ENCODE data around the gene SPDYE16. TPM values are rescaled to one million over a fixed set of nuclear protein-coding genes. Genes with fewer than 3 reads are reported as not detected.
A peak's percentile ranks its signal among the peaks of the same experiment; 100 is the strongest.
"Not testable (repeated sequence)": the region's sequence is repeated elsewhere in the genome, so short reads cannot be mapped to it uniquely, and the experiment has no call there.

SPDYE16 gene
- total RNA-seq, 1 donor from 2014 or later = not detected

DNA sequence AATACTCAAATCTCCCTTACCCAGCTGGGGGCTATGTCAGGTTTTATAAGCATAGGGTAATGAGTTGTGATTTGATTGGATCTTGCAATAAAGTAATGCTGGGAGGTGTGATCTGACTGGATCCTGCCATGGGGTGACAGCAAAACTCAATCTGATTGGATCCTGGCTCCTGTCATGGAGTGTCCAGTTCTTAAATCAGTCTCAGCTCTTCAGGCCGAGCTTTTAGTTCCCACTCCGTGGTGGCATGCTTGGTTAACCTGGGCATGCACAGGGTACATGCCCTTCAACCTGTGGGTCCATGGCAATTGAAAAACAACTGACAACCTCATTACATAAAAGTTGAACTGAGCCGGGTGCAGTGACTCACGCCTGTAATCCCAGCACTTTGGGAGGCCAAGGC is 16.9 kb downstream of the SPDYE16 start:
- H3K4me1 Mint-ChIP-seq (ENCODE audit: unreplicated experiment); DNase-seq (ENCODE audit: extremely low spot score, unreplicated experiment); H3K4me3 Mint-ChIP-seq (ENCODE audit: unreplicated experiment); H3K36me3 Mint-ChIP-seq (ENCODE audit: unreplicated experiment); H3K9me3 Mint-ChIP-seq (ENCODE audit: unreplicated experiment); H3K27me3 Mint-ChIP-seq (ENCODE audit: unreplicated experiment); H3K27ac Mint-ChIP-seq (ENCODE audit: unreplicated experiment): not testable (repeated sequence)

- DNase-seq (ENCODE audit: extremely low spot score, unreplicated experiment); H3K27me3 Mint-ChIP-seq (ENCODE audit: unreplicated experiment); H3K9me3 Mint-ChIP-seq (ENCODE audit: unreplicated experiment); H3K36me3 Mint-ChIP-seq (ENCODE audit: unreplicated experiment); H3K4me3 Mint-ChIP-seq (ENCODE audit: unreplicated experiment); H3K27ac Mint-ChIP-seq (ENCODE audit: unreplicated experiment): not testable (repeated sequence)
- H3K4me1 Mint-ChIP-seq (ENCODE audit: unreplicated experiment) = peaks cover 13% of the 10 kb centered on the region
These were observed 26.2 kb downstream of the SPDYE16 start for GRCh38 chr7:76516932-76517331.

DNA sequence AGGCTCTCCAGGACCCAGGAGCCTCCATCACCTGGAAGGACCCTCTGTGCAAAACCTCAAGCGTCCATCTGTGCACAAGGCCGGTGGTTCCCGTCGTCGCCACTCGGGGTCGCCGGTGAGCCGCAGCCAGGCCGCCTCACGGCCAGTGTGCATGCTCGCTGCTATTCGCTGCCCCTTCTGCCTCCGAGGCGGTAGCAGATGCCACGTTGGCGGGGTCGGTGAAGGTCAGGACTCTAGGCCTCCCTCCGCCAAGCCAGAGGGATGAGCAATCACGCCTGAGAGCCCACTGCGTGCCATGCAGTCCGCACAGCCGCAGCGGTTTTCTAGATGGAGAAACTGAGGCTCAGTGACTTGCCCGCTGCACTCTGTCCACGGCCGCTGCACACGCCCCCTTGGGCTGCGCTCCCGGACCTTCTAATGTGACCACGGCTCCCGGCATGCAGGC is 27.1 kb downstream of the SPDYE16 start:
- Mint-ChIP-seq H3K9me3 (ENCODE audit: unreplicated experiment) (no peaks in the 10 kb centered on the region), H3K27ac (ENCODE audit: unreplicated experiment) (no peak overlapping the region), H3K27me3 (ENCODE audit: unreplicated experiment) (no peaks in the 10 kb centered on the region), H3K4me3 (ENCODE audit: unreplicated experiment) (no peak overlapping the region), H3K4me1 (ENCODE audit: unreplicated experiment) (peaks cover 13% of the 10 kb centered on the region), H3K36me3 (ENCODE audit: unreplicated experiment) (no peaks in the 10 kb centered on the region)
- TF ChIP-seq, protein P1, sequence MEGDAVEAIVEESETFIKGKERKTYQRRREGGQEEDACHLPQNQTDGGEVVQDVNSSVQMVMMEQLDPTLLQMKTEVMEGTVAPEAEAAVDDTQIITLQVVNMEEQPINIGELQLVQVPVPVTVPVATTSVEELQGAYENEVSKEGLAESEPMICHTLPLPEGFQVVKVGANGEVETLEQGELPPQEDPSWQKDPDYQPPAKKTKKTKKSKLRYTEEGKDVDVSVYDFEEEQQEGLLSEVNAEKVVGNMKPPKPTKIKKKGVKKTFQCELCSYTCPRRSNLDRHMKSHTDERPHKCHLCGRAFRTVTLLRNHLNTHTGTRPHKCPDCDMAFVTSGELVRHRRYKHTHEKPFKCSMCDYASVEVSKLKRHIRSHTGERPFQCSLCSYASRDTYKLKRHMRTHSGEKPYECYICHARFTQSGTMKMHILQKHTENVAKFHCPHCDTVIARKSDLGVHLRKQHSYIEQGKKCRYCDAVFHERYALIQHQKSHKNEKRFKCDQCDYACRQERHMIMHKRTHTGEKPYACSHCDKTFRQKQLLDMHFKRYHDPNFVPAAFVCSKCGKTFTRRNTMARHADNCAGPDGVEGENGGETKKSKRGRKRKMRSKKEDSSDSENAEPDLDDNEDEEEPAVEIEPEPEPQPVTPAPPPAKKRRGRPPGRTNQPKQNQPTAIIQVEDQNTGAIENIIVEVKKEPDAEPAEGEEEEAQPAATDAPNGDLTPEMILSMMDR (IDR thresholded peaks at IDR 0.05) = no peak
- DNase-seq (ENCODE audit: extremely low spot score, unreplicated experiment) = no peak

DNA sequence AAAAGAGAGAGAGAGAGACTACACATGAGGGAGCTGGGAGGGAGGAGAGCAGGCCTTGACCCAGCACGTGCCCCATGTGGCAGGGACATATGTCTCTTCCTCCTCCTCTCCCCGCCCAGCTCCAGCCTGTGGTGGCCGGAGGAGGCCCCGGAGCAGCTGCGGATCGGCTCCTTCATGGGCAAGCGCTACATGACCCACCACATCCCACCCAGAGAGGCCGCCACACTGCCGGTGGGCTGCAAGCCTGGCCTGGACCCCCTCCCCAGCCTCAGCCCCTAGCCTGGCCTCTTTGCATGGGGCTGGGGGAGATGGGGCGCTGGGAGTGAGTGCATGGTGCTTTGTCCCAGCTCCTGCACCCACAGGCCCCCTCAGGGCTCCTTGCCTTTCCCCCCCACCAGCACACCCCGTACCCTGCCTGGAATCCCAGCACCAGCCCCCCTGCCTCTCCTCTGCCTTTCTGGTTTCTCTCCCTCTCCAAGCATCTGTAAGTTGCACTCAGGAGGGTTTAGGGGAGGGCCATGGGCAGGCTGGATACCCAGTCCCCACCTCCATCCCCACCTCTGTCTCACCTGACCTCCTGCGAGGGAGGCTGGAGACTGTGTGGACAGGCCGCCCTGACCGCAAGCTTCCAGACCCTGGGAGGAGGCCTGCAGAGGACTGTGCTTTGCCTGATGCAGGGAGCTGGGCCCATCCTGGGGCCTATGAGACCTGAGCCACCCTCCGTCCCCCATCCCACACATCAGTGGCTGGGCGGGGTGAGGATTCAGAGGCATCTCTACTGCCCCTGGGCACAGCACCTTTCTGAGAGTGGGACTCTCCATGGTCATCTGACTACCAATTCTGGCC is 27.9 kb downstream of the SPDYE16 start:
- Mint-ChIP-seq H3K9me3 (ENCODE audit: unreplicated experiment) (no peaks in the 10 kb centered on the region), H3K4me1 (ENCODE audit: unreplicated experiment) (peaks cover 13% of the 10 kb centered on the region), H3K4me3 (ENCODE audit: unreplicated experiment) (no peak overlapping the region), H3K27me3 (ENCODE audit: unreplicated experiment) (no peaks in the 10 kb centered on the region), H3K27ac (ENCODE audit: unreplicated experiment) (no peak overlapping the region), H3K36me3 (ENCODE audit: unreplicated experiment) (no peaks in the 10 kb centered on the region)
- TF ChIP-seq, protein P1 (IDR thresholded peaks at IDR 0.05) = no peak
- peak; percentile 76 for DNase-seq (ENCODE audit: extremely low spot score, unreplicated experiment)

GRCh38 chr7:76513817-76514799 is 29.0 kb downstream of the SPDYE16 start:
- Mint-ChIP-seq H3K36me3 (ENCODE audit: unreplicated experiment) (no peaks in the 10 kb centered on the region), H3K4me1 (ENCODE audit: unreplicated experiment) (peaks cover 18% of the 10 kb centered on the region), H3K9me3 (ENCODE audit: unreplicated experiment) (no peaks in the 10 kb centered on the region), H3K27ac (ENCODE audit: unreplicated experiment) (no peak overlapping the region), H3K4me3 (ENCODE audit: unreplicated experiment) (no peak overlapping the region), H3K27me3 (ENCODE audit: unreplicated experiment) (no peaks in the 10 kb centered on the region)
- DNase-seq (ENCODE audit: extremely low spot score, unreplicated experiment) = peak; percentile 80
- TF ChIP-seq, protein P1 (IDR thresholded peaks at IDR 0.05) = no peak
